Kidney glomerular epithelial cell (primary cell): Measurements from ENCODE around the gene PLEKHF1.

Source experiments
- DNase-seq: peaks from one replicate; lab custom pipeline; 2025; lab: John Stamatoyannopoulos, UW

Gene PLEKHF1

GRCh38 chr19:29634423-29635130 lies 30.7 kb upstream of the PLEKHF1 start:
- no peak for DNase-seq

DNA sequence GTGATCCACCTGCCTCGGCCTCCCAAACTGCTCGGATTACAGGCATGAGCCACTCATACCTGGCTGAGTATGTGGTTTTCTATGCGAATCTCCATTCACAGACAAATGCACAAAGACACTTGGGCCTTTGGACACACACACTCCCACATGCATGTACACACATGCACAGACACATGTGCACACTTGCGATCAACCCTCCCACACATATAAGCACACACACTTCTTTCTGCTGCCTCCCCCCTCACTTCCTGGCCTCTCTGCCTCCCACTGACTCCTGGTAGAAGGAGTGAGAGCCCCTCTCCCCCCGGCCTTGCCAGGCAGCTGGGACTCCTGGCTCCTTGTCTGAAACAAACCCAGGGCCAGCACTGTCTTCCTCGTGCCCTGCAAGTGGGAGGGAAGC lies 29.3 kb upstream of the PLEKHF1 start:
- DNase-seq: no peak

- DNase-seq: no peak
Measured at GRCh38 chr19:29636553-29637360, 28.5 kb upstream of the PLEKHF1 start.

DNA sequence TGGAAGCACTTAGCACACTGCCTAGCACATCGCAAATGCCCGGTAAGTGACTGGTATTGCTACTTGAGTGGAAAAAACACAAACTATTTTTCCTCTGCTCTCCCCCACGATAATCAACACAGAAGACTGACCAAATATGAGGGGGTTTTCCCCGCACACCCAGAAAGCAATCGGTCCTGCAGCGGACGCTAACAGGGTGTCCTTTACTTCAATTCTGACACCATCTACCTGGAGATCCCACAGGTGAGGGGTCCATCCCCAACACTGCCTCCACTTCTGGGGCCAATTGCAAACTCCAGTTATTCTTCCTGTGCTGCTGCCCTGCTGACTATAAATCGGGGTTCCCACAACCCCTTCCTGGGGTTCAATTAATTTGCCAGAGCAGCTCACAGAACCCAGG lies 26.2 kb upstream of the PLEKHF1 start:
- DNase-seq: no peak

GRCh38 chr19:29640231-29640630 lies 25.0 kb upstream of the PLEKHF1 start:
- no peak for DNase-seq

DNA sequence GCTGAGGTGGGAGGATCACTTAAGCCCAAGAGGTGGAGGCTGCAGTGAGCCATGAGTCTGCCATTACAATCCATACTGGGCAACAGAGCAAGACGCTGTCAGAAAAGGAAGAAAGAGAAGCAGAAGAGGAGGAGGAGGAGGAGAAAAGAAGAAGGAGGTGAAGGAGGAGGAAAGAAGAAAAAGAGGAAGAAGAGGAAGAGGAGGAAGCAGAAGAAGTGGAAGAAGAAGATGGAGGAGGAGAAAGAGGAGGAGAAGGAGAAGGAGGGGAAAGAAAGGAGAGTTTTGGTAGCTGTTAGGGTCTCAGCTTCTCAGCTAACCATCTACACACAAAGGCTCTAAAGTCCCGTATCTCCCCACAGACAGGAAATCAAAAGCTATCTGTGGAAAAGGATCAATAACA lies 23.7 kb upstream of the PLEKHF1 start:
- no peak for DNase-seq

DNA sequence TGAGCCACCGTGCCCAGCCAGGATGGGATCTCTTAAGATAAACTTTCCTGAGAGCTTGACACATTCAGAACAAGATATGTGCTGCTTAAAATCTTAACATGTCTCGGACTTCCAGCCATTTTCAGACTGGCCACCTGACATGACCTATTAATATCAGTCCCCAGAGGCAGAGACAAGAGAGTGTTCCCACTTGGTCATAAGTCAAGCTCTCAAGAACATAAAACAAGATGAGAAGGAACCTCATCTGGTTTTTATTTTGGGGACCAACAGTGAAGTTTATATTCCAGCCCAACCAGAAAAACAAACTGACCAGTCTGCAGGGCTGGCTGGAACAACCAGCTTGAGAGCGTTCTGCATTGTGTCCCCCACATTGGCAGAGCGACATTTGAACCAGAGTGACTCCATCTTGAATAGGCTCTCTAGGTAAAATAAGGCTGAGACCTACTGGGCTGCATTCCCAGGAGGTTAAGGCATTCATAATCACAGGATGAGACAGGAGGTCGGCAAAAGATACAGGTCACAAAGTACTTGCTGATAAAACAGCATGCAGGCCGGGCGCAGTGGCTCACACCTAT lies 21.8 kb upstream of the PLEKHF1 start:
- DNase-seq: no peak

- DNase-seq: no peak
Measured at GRCh38 chr19:29644210-29644609, 21.1 kb upstream of the PLEKHF1 start.

DNA sequence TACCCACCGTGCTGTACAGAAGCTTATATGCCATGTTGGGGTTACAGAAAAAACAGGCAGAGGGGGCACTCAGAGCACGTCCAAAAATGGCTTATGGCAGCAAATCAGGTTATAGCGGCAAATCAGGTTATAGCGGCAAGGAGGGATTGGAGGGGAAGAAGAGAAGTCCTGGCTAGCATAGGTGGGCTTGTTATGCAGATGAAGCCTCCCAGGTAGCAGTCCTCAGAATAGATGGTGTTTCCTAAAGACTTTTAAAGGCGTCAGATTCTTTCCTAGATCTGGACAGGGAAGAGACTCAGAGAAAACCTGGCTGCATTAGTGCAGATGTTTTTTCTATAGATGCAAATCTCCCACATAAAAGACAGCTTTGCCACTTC lies 19.8 kb upstream of the PLEKHF1 start:
- DNase-seq: no peak

DNA sequence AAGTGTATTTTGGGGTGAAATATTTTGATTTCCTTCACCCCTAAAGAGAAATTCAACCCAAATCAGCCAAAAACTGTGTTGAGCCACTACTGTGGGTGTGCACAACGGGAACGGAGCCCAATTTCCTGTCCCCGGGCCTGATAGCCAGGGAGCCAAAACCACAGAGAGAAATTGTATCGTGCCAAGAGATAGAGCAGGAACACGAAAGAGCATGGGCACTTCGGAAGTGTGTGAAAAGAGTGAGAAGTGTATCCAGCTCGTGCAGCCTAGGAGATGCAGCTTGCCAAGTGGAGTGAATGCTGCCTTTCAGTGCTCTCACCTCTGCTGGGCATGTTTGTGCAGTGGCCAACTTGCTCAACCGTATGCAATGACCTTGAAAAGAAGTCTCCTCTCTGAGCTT lies 19.4 kb upstream of the PLEKHF1 start:
- DNase-seq: no peak

GRCh38 chr19:29650772-29651387 lies 14.4 kb upstream of the PLEKHF1 start:
- DNase-seq: no peak

DNA sequence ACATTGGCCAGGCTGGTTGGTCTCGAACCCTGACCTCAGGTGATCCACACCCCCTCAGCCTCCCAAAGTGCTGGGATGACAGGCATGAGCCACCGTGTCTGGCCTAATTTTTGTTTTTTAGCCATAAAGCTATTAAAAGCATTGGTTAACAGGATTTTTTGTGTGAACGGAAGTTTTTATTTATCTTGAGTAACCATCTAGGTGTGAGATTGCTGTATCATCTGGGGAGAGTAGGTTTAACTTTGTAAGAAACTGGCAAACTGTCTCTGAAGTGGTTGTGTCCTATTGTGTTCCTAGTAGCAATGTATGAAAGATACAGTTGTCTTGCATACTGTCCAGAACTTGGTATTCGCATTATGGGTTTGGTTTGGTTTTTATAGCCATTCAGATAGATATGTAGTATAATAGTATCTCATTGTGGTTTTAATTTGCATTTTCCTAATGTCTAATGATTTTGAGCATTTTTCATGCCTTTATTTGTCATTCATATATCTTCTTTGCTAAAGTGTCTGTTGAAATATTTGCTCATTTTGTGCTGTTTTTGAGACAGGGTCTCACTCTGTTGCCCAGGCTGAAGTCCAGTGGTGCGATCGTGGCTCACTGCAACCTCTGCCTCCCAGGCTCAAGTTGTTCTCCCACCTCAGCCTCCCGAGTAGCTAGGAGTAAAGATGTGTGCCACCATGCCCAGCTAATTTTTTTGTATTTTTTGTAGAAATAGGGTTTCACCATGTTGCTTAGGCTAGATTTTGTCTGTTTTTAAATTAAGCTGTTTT lies 13.5 kb upstream of the PLEKHF1 start:
- no peak for DNase-seq

GRCh38 chr19:29653398-29653797 lies 11.9 kb upstream of the PLEKHF1 start:
- DNase-seq: no peak

DNA sequence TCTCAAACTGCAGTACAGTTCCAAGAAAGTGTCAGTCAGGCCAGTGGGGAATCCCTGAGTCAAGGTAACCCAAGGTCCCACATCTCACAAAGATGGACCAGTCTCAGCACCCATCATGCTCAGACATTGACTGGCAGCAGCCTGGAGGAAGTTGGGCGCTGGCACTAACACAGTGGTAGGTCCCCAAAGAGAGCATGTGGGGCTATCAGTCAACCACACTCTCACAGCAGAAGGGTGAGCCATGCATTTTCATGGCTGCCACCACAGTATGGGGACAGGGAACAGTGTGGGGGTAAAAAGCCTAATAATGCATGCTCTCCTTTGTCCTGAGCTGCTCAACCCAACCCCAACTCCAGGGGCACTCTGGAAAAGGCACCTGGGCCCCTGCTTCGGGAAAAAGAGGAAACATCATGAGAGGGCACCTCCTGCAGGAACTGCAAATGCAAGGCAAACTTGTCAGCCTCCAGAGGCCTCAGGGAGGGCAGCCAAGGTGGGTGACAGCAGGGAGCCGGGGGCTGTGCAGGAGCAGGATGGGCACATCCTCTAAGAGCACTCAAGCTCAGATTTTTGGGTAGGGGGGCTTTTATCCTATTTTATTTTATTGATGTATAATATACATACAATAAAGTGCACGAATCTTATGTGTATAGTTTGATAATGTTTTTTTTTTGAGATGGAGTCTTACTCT lies 9.5 kb upstream of the PLEKHF1 start:
- DNase-seq: no peak

DNA sequence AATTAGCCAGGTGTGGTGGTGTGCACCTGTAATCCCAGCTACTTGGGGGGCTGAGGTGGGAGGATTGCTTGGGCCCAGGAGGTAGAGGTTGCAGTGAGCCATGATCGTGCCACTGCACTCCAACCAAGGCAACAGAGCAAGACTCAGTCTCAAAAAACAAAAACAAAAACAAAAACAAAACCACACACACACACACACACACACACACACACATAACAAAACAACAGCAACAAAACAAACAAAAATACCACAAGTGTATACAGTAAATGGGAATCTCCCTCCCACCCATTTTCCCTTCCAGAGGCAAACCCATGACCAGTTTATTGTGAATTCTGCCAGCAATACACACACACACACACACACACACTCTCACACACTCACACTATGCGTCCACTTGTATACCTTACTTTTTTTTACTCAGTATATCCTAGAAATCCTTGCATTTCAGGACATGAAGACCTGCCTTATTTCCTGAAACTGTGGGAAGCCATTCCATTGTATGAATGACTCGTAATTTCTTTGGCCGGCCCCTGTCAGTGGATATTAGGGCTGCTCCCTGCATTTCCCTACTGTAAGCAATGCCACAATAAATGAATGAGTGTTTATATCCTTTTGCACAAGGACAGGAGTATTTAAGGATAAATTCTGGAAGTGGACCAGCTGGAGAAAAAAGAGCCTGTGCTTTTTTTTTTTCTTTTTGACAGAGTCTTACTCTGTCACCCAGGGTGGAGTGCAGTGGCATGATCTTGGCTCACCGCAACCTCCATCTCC lies 6.9 kb upstream of the PLEKHF1 start:
- no peak for DNase-seq

GRCh38 chr19:29660835-29661234 lies 4.4 kb upstream of the PLEKHF1 start:
- DNase-seq: no peak

DNA sequence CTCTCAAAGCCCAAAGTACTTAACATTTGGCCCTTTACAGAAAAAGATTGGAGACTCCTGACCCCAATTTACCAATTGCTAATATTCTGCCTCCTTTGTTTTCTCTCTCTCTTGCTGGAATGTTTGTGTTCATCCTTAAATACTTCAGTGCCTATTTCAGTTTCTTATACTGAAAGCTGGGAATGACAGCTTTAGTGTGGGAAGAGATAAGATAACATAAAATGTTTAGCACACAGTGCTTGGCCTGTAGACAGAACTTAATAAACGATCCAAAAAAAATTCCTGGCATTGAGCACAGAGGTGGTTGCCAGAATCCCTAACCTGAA lies 3.0 kb upstream of the PLEKHF1 start:
- DNase-seq: peak; percentile 39

DNA sequence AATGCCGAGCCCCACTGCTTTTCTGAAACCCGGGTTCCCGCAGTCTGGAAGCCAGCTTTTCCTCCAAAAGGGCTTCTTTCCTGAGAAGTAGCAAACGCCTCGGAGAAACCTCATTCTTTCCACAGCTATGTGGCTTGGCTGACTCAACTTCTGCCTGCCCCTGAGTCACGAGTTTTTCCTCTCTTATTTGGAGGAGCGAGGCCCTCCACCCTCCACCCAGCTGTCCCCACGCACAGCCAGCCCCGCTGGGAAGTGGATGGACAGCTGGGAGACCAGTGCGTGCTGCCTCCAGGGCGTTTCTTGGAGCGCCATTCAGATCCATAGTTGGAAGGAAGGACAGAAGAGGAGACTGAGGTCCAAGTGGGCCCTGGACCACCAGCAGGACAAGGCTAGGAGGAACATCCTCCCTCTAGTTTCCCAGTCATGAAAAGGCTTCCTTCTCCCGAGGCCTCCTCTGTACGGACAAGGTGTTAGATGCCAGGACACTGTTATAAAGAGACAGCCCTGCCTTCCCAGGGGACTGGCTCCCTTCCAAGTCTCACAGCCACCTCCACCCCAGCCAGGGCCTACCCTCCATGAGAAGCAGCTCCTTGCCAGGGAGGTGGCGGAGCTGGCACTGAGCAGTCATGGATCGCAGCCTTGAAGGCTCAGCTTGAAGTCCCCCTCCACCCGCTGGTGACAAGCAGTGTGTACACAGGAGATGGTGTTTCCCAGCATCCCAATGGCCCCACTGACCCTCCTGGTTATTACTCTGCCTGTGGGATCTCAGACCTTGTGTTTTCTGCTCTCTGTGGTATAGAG lies 2.5 kb upstream of the PLEKHF1 start:
- peak; percentile 37 for DNase-seq

- no peak for DNase-seq
Measured at GRCh38 chr19:29663861-29664752, 1.2 kb upstream of the PLEKHF1 start.
